ENCODE results near the gene FAM20A.

GRCh38 chr17:68624381-68624780 is 23.2 kb upstream of the FAM20A start:
- TF ChIP-seq, protein P1, sequence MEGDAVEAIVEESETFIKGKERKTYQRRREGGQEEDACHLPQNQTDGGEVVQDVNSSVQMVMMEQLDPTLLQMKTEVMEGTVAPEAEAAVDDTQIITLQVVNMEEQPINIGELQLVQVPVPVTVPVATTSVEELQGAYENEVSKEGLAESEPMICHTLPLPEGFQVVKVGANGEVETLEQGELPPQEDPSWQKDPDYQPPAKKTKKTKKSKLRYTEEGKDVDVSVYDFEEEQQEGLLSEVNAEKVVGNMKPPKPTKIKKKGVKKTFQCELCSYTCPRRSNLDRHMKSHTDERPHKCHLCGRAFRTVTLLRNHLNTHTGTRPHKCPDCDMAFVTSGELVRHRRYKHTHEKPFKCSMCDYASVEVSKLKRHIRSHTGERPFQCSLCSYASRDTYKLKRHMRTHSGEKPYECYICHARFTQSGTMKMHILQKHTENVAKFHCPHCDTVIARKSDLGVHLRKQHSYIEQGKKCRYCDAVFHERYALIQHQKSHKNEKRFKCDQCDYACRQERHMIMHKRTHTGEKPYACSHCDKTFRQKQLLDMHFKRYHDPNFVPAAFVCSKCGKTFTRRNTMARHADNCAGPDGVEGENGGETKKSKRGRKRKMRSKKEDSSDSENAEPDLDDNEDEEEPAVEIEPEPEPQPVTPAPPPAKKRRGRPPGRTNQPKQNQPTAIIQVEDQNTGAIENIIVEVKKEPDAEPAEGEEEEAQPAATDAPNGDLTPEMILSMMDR (IDR thresholded peaks at IDR 0.05) = no peak
- no peak for TF ChIP-seq POLR2A (IDR thresholded peaks at IDR 0.05)
- TF ChIP-seq POLR2AphosphoS5 (IDR thresholded peaks at IDR 0.05) = no peak

Measured in sigmoid colon (tissue), 4 donors.